MM.1S (cell line): ENCODE measurements around the gene RBM47.
"Not testable (repeated sequence)": the region's sequence is repeated elsewhere in the genome, so short reads cannot be mapped to it uniquely, and the experiment has no call there.

Experiments
- DNase-seq: peaks from one replicate; pipeline ENCODE4 v3.0.0-alpha.2; 2015
- H2AFZ ChIP-seq: fragments of 300-600 bp; sonication (generic); 2 replicates; pipeline ENCODE4 v1.6.0; 2016; ENCODE audit warnings: antibody characterized with exemption, low read length
- H3F3A ChIP-seq: fragments of 300-600 bp; sonication (generic); 2 replicates; pipeline ENCODE4 v1.6.1; 2016; ENCODE audit warnings: mild to moderate bottlenecking, antibody characterized with exemption, low read length, moderate library complexity, mixed read lengths; ENCODE audit not compliant: insufficient read depth
- H3K27ac ChIP-seq: fragments of 300-600 bp; sonication (generic); 2 replicates; pipeline ENCODE4 v1.5.1; 2016; ENCODE audit warnings: mild to moderate bottlenecking, low read length
- H3K27me3 ChIP-seq: fragments of 300-600 bp; sonication (generic); replicated peaks from 2 replicates; pipeline ENCODE4 v1.6.0; 2016; ENCODE audit warnings: low read length; ENCODE audit not compliant: insufficient read depth
- H3K36me3 ChIP-seq: fragments of 300-600 bp; sonication (generic); replicated peaks from 2 replicates; pipeline ENCODE4 v1.6.1; 2016; ENCODE audit warnings: mild to moderate bottlenecking, low read length, mixed read lengths; ENCODE audit not compliant: insufficient read depth
- H3K4me1 ChIP-seq: fragments of 300-600 bp; sonication (generic); 2 replicates; pipeline ENCODE4 v1.6.1; 2016; ENCODE audit warnings: low read length, mixed read lengths
- H3K4me2 ChIP-seq: fragments of 300-600 bp; sonication (generic); 2 replicates; pipeline ENCODE4 v1.6.0; 2016; ENCODE audit warnings: low read depth, low read length
- H3K4me3 ChIP-seq: fragments of 300-600 bp; sonication (generic); 2 replicates; pipeline ENCODE4 v1.5.1; 2016; ENCODE audit warnings: low read length, mixed read lengths
- H3K79me2 ChIP-seq: fragments of 300-600 bp; sonication (generic); 2 replicates; pipeline ENCODE4 v1.6.1; 2016; ENCODE audit warnings: mixed run types, low read length, mixed read lengths
- H3K9ac ChIP-seq: fragments of 300-600 bp; sonication (generic); 2 replicates; pipeline ENCODE4 v1.6.1; 2016; ENCODE audit warnings: low read length, mixed read lengths
- H3K9me2 ChIP-seq: fragments of 300-600 bp; sonication (generic); replicated peaks from 2 replicates; pipeline ENCODE4 v1.6.1; 2016; ENCODE audit warnings: mild to moderate bottlenecking, low read length, mixed read lengths; ENCODE audit not compliant: insufficient read depth
- H3K9me3 ChIP-seq: fragments of 300-600 bp; sonication (generic); replicated peaks from 2 replicates; pipeline ENCODE4 v1.6.1; 2016; ENCODE audit warnings: mild to moderate bottlenecking, low read length, mixed read lengths; ENCODE audit not compliant: insufficient read depth
- H4K20me1 ChIP-seq: fragments of 300-600 bp; sonication (generic); 2 replicates; pipeline ENCODE4 v1.6.1; 2016; ENCODE audit warnings: mild to moderate bottlenecking, low read length, moderate library complexity, mixed read lengths; ENCODE audit not compliant: insufficient read depth
- CTCF ChIP-seq: fragments of 300-600 bp; sonication (generic); IDR thresholded peaks from 2 replicates; pipeline ENCODE4 v1.5.1; 2016; ENCODE audit warnings: antibody characterized with exemption, low read length, mixed read lengths
- EZH2 ChIP-seq: fragments of 300-600 bp; sonication (generic); optimal IDR thresholded peaks from 2 replicates; pipeline ENCODE3; 2017; ENCODE audit warnings: low read depth, mild to moderate bottlenecking, antibody characterized with exemption, low read length, mixed read lengths
- EZH2phosphoT487 ChIP-seq: fragments of 300-600 bp; sonication (generic); IDR thresholded peaks from 2 replicates; pipeline ENCODE4 v1.6.1; 2018; ENCODE audit warnings: antibody characterized with exemption, low read length

The RBM47 gene

GRCh38 chr4:40520533-40520932 is 109.1 kb downstream of the RBM47 start:
- Histone ChIP-seq H3K79me2 (peaks cover 33% of the 10 kb centered on the region), H3K4me3 (no peak overlapping the region), H3K4me1 (peaks cover 4% of the 10 kb centered on the region; the same call in 1 of the 2 replicates), H3F3A (peaks cover 6% of the 10 kb centered on the region), H4K20me1 (no peaks in the 10 kb centered on the region), H3K9me3 (no peaks in the 10 kb centered on the region), H3K27me3 (no peaks in the 10 kb centered on the region), H3K36me3 (no peaks in the 10 kb centered on the region), H2AFZ (no peak overlapping the region), H3K27ac (no peak overlapping the region), H3K9ac (no peak overlapping the region), H3K9me2 (no peaks in the 10 kb centered on the region), H3K4me2 (no peak overlapping the region)
- TF ChIP-seq EZH2phosphoT487 = no peak
- no peak for TF ChIP-seq CTCF
- no peak for TF ChIP-seq EZH2
- DNase-seq = no peak

- H3K27ac ChIP-seq, H4K20me1 ChIP-seq, DNase-seq, H2AFZ ChIP-seq, H3K9ac ChIP-seq, H3K27me3 ChIP-seq, H3K36me3 ChIP-seq, H3K4me2 ChIP-seq, H3K9me2 ChIP-seq, H3K9me3 ChIP-seq, H3K4me3 ChIP-seq: not testable (repeated sequence)
- Histone ChIP-seq H3F3A (peaks cover 14% of the 10 kb centered on the region), H3K4me1 (peaks cover 17% of the 10 kb centered on the region), H3K79me2 (peaks cover 50% of the 10 kb centered on the region)
These were observed 112.6 kb downstream of the RBM47 start for GRCh38 chr4:40517081-40517480.

GRCh38 chr4:40516651-40517050 is 113.0 kb downstream of the RBM47 start:
- no peaks in the 10 kb centered on the region for H3K9me2 ChIP-seq
- no peak overlapping the region for H2AFZ ChIP-seq
- peaks cover 54% of the 10 kb centered on the region for H3K79me2 ChIP-seq
- H3K4me3 ChIP-seq = no peak overlapping the region
- peaks cover 17% of the 10 kb centered on the region for H3K4me1 ChIP-seq
- no peak for DNase-seq
- H3K36me3 ChIP-seq = no peaks in the 10 kb centered on the region
- H3K9ac ChIP-seq = no peak overlapping the region
- peak overlapping the region; percentile 80 for H3K4me2 ChIP-seq
- H3K27me3 ChIP-seq = no peaks in the 10 kb centered on the region
- TF ChIP-seq EZH2 = no peak
- TF ChIP-seq EZH2phosphoT487 = no peak
- no peak for TF ChIP-seq CTCF
- no peaks in the 10 kb centered on the region for H4K20me1 ChIP-seq
- no peaks in the 10 kb centered on the region for H3K9me3 ChIP-seq
- H3F3A ChIP-seq = peaks cover 14% of the 10 kb centered on the region
- peak overlapping the region; percentile 84; the same call in 1 of the 2 replicates for H3K27ac ChIP-seq

GRCh38 chr4:40515398-40516293 is 114.0 kb downstream of the RBM47 start:
- Histone ChIP-seq H3K4me2 (peak overlapping the region; percentile 80), H3K9ac (peak overlapping the region; percentile 52), H3F3A (peaks cover 14% of the 10 kb centered on the region), H3K9me3 (no peaks in the 10 kb centered on the region), H3K36me3 (no peaks in the 10 kb centered on the region), H3K27ac (peak overlapping the region; percentile 84), H3K4me3 (peak overlapping the region; percentile 42), H3K4me1 (peaks cover 17% of the 10 kb centered on the region), H4K20me1 (no peaks in the 10 kb centered on the region), H3K9me2 (no peaks in the 10 kb centered on the region), H3K79me2 (peaks cover 58% of the 10 kb centered on the region), H2AFZ (no peak overlapping the region), H3K27me3 (no peaks in the 10 kb centered on the region)
- peak; percentile 81 for DNase-seq
- no peak for TF ChIP-seq EZH2phosphoT487
- no peak for TF ChIP-seq CTCF
